Choroid plexus epithelial cell (primary cell): ENCODE measurements around the gene RPL10A.

Source experiments
- DNase-seq: peaks from one replicate; pipeline ENCODE4 v3.0.0-alpha.2; 2010; ENCODE audit warnings: low read depth
- H3K4me3 ChIP-seq: 2 replicates; pipeline ENCODE4 v1.5.1; 2011; ENCODE audit warnings: low read depth, mild to moderate bottlenecking, control low read depth, low read length, moderate library complexity
- TF ChIP-seq, protein P1 (sequence below): conservative IDR thresholded peaks from 2 replicates; pipeline ENCODE4 v1.5.1; 2011; ENCODE audit warnings: low read depth, mild to moderate bottlenecking, control low read depth, inconsistent platforms, low read length, moderate library complexity

Gene RPL10A

DNA sequence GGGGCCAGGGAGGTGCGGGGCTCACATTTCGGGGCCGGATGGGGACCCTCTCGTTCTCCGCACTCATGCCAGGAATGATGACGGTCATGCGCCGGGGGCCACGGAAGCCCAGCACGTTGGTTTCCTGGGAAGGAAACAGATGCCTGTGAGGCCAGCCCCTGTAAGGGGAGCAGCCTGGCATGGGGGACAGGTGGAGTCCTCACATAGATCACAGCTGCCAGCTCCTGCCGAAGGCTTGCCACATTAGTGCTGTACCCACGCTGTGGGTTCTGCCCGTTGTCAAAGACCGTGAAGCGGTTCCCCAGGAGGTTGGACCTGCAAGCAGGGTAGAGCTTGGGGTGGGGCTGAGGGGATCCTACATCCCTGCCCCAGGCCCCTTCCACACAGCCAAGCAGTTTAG is 35.3 kb downstream of the RPL10A start:
- no peak for DNase-seq
- no peak overlapping the region for H3K4me3 ChIP-seq
- TF ChIP-seq, protein P1, sequence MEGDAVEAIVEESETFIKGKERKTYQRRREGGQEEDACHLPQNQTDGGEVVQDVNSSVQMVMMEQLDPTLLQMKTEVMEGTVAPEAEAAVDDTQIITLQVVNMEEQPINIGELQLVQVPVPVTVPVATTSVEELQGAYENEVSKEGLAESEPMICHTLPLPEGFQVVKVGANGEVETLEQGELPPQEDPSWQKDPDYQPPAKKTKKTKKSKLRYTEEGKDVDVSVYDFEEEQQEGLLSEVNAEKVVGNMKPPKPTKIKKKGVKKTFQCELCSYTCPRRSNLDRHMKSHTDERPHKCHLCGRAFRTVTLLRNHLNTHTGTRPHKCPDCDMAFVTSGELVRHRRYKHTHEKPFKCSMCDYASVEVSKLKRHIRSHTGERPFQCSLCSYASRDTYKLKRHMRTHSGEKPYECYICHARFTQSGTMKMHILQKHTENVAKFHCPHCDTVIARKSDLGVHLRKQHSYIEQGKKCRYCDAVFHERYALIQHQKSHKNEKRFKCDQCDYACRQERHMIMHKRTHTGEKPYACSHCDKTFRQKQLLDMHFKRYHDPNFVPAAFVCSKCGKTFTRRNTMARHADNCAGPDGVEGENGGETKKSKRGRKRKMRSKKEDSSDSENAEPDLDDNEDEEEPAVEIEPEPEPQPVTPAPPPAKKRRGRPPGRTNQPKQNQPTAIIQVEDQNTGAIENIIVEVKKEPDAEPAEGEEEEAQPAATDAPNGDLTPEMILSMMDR = no peak

DNA sequence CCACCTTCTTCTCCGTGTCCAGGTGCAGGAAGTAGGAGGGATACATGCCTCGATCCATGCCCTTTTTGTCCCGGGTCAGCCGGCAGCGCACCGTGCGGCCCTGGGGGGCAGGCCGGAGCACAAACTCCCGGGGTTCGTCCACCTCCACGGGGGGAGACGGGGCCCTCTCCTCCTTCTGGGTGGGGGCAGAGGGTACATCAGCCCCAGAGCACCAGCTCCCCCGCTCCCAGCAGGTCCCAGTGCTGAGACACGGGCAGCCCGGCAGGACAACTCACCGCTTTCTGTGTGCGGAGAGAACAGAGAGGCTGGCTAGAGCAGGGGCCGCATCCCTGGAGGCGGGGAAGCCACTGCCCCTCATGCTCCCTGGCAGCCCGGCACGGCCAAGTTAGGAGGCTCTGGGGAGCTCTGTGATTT is 37.8 kb downstream of the RPL10A start:
- no peak overlapping the region for H3K4me3 ChIP-seq
- DNase-seq = no peak
- TF ChIP-seq, protein P1 = no peak

DNA sequence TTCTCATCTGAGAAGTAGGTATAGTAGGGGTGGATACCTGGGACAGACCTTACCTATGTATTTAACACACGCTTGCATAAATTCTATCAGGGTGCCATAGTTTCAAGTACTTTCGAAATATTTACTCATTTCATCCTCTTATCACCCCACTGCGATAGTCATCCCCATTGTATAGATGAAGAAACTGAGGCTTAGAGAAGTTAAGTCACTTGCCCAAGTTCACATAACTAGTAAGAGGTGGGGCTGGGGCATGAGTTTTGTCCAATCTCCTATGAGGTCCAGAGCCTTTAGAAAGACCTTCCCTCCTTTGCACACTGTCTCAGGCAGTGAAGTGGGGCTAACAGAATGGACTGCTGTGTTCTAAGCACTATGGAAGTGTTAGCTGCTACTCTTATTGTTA is 38.3 kb downstream of the RPL10A start:
- no peak for DNase-seq
- TF ChIP-seq, protein P1 = no peak

DNA sequence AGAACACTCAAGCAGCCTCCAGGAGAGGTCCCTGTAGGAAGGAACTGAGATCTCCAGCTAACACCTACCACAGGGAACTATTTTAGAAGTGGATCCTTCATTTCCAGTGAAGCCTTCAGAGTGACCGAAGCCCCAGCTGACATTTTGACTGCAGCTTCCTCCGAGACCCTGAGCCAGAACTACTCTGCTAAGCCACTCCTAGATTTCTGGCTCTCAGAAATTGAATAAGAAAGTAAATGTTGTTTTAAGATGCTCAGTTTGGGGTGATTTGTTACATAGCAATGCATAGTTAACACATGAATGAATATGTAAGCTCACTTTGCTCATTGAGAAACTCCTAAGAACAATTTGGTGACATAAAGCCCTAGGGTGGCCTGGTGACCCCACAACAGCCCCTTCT is 39.0 kb downstream of the RPL10A start:
- DNase-seq = no peak
- TF ChIP-seq, protein P1 = no peak

More for the DNA sequence above, 38.3 kb downstream of the RPL10A start:
- no peak overlapping the region for H3K4me3 ChIP-seq

DNA sequence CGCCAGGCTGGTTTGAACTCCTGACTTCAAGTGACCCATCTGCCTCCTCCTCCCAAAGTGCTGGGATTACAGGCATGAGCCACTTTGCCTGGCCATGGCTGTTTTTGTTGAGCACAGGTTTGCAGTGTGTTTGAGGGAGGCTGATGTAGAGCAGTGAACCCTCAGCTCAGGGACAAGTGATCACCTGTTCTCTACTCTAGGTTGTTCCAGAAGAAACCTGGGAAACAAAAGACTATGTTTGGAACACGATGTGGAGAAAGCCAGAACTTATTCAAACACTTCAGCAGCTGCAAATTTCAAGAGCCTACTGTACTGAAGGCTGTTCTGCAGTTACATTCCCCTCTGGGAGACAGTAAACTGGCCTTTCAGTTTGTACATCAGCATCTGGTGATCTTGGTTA is 39.8 kb downstream of the RPL10A start:
- TF ChIP-seq, protein P1 = no peak
- no peak overlapping the region for H3K4me3 ChIP-seq
- no peak for DNase-seq

More for the DNA sequence above, 39.0 kb downstream of the RPL10A start:
- H3K4me3 ChIP-seq = no peak overlapping the region

DNA sequence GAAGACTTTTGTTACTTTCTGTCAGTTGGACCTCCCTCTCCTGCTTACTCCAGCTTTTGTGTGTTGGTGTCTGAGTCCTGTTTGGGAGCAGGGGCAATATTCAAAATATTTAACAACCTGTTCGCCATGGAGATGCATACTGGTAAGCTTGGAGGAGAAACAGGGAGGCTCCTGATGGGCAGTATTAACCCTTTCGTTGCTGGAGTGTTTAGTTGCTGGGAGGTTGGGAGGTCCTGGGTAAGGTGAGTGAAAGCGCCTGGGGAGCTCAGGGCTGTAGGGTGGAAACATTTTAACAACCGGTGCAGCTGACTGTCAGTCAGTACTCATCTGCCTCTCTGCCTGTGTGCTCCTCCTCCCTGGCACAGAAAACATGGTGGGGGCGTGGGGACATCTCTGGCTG is 40.3 kb downstream of the RPL10A start:
- H3K4me3 ChIP-seq = no peak overlapping the region
- TF ChIP-seq, protein P1 = no peak
- DNase-seq = no peak

DNA sequence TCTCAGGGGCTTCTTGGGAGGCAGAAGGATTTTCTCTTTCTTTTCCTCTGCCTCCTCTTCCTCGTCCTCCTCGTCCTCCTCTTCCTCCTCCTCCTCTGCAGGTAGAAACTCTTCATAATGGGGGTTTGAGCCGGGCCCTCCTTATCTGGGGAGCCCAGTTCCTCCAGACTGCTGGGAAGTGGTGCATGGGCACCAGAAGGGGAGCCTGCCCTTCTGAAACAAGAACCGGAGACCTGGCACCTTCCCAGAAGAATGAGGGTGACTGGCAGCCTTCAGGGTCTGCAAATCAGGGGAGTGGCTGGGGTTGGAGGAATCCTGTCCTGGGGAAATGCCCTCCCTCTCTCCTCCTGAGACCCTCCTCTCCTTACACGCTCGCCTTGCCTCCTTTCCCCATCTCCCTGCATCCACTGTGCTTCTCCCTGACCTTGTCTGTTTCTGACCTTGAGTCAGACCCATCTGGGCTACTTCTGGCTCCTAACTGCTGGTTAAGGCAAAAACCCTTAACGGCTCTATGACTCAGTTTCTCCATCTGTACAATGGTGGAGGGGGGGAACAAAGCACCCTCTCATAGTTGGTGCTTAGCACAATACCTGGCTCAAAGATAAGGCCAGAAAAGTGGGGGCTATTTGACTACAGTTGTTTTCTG is 42.8 kb downstream of the RPL10A start:
- TF ChIP-seq, protein P1 = no peak
- no peak for DNase-seq
- H3K4me3 ChIP-seq = no peak overlapping the region
